Gastrocnemius medialis (tissue), 4 donors: Measurements from ENCODE around the gene ATP11A. TPM values are rescaled to one million over a fixed set of nuclear protein-coding genes. Genes with fewer than 3 reads are reported as not detected.
A peak's percentile ranks its signal among the peaks of the same experiment; 100 is the strongest.

Experiments
- ATAC-seq, 2 donors: fragments of 150-250 bp; one replicate each; pipeline ENCODE4 v1.9.1; 2016
- DNase-seq, 2 donors: peaks; one replicate each; pipeline ENCODE4 v3.0.0-alpha.2; 2019
- H3K27ac ChIP-seq, 4 donors: fragments of 200-600 bp; sonication (generic); 1 replicate in 1 of 4; 2 replicates in 3 of 4; pipeline ENCODE4 v1.5.1; 2016 to 2018; ENCODE audit warnings: mild to moderate bottlenecking in 2 of 4, moderate library complexity in 1 of 4
- H3K27me3 ChIP-seq, 3 donors: fragments of 200-600 bp; sonication (generic) in 2 of 3; 1 replicate in 1 of 3; 2 replicates in 2 of 3; pipeline versions ENCODE4 v1.5.1 to v1.6.0; 2016 to 2019; ENCODE audit warnings: mild to moderate bottlenecking in 1 of 3, moderate library complexity in 1 of 3
- H3K36me3 ChIP-seq, 2 donors: fragments of 200-600 bp; sonication (generic) in 1 of 2; one replicate each; pipeline ENCODE4 v1.5.1; 2017 to 2018
- H3K4me1 ChIP-seq, 2 donors: fragments of 200-600 bp; sonication (generic) in 1 of 2; one replicate each; pipeline ENCODE4 v1.5.1; 2016 to 2017; ENCODE audit warnings: mild to moderate bottlenecking in 2 of 2
- H3K4me3 ChIP-seq, 4 donors: fragments of 200-600 bp; sonication (generic) in 3 of 4; 1 replicate in 1 of 4; 2 replicates in 3 of 4; pipeline ENCODE4 v1.5.1; 2016 to 2019; ENCODE audit warnings: mild to moderate bottlenecking in 2 of 4
- H3K9me3 ChIP-seq, 3 donors: fragments of 200-600 bp; sonication (generic) in 2 of 3; 1 replicate in 1 of 3; 2 replicates in 2 of 3; pipeline ENCODE4 v1.5.1; 2016 to 2019
- POLR2A ChIP-seq, 2 donors: fragments of 450-650 bp; IDR thresholded peaks; one replicate each; pipeline ENCODE4 v1.6.1; 2017; ENCODE audit warnings: antibody characterized with exemption in 2 of 2, mild to moderate bottlenecking in 2 of 2, moderate library complexity in 2 of 2
- in situ Hi-C, 4 donors: fragments of 200-750 bp; cut with MboI; loops; one replicate each; pipeline versions ENCODE4 v1.15.0 to v1.8.0; 2017; ENCODE audit warnings: low sequenced_read_pairs in 4 of 4
- intact Hi-C: fragments of 100-400 bp; cut with DNase I; formaldehyde crosslinking; loops from one replicate; pipeline ENCODE4 v1.15.1; 2023; ENCODE audit warnings: low total_unique reads
- total RNA-seq, 4 donors: library from RNA; depleted of rRNA; stranded (reverse); fragments of >200 nt; gene quantifications; one replicate each; pipeline versions ENCODE4 v1.1.0 to v1.2.3, GENCODE V29; 2016
- TF ChIP-seq, protein P1 (sequence below), 5 experiments: fragments of 450-650 bp in 3 of 5; fragments of 200-600 bp in 2 of 5; sonication (generic) in 2 of 5; IDR thresholded peaks in 4 of 5; conservative IDR thresholded peaks in 1 of 5; 1 replicate in 4 of 5; 2 replicates in 1 of 5; pipeline ENCODE4 v1.5.1; 2016 to 2019; ENCODE audit warnings: antibody characterized with exemption in 5 of 5, mild to moderate bottlenecking in 3 of 5, moderate library complexity in 3 of 5

The ATP11A gene
- total RNA-seq, 4 donors from 2014 or later, result 10.0 to 14.2 (median 12.6) TPM

DNA sequence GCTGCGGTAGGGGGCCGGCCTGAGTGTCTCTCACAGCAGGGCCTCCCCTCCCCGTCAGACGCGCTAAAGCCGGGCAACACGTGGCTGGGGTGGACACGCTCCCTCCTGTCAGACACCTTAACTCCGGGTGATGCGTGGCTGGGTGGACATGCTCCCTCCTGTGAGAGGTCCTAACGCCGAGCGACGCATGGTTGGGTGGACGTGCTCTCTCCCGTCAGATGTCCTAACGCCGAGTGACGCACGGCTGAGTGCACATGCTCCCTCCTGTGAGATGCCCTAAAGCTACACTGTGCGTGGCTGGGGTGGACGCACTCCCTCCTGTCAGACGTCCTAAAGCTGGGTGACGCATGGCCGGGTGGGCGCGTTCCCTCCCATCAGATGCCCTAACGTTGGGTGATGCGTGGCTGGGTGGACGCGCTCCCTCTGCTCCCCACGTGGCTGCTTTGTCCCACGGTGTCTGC is 153.1 kb downstream of the ATP11A start:
- Histone ChIP-seq H3K4me1 (peaks cover 4 to 6% of the 10 kb centered on the region in 2 donors), H3K27me3 (no peaks in the 10 kb centered on the region), H3K4me3 (peak overlapping the region in 1 of 4 donors; percentile 16), H3K27ac (peak overlapping the region; percentile 27 to 71 (median 60)), H3K36me3 (peaks cover 0 to 6% of the 10 kb centered on the region in 2 donors), H3K9me3 (no peaks in the 10 kb centered on the region)
- in situ Hi-C loops, result no loop called here
- intact Hi-C loops, result no loop called here
- TF ChIP-seq, protein P1, sequence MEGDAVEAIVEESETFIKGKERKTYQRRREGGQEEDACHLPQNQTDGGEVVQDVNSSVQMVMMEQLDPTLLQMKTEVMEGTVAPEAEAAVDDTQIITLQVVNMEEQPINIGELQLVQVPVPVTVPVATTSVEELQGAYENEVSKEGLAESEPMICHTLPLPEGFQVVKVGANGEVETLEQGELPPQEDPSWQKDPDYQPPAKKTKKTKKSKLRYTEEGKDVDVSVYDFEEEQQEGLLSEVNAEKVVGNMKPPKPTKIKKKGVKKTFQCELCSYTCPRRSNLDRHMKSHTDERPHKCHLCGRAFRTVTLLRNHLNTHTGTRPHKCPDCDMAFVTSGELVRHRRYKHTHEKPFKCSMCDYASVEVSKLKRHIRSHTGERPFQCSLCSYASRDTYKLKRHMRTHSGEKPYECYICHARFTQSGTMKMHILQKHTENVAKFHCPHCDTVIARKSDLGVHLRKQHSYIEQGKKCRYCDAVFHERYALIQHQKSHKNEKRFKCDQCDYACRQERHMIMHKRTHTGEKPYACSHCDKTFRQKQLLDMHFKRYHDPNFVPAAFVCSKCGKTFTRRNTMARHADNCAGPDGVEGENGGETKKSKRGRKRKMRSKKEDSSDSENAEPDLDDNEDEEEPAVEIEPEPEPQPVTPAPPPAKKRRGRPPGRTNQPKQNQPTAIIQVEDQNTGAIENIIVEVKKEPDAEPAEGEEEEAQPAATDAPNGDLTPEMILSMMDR (IDR thresholded peaks at IDR 0.05 in 4 of 5, conservative IDR thresholded peaks at IDR 0.05 in 1 of 5), result no peak
- TF ChIP-seq POLR2A (IDR thresholded peaks at IDR 0.05), result no peak
- ATAC-seq, result peak; percentile 12 to 53
- DNase-seq, result peak in 1 of 2 donors; percentile 43

DNA sequence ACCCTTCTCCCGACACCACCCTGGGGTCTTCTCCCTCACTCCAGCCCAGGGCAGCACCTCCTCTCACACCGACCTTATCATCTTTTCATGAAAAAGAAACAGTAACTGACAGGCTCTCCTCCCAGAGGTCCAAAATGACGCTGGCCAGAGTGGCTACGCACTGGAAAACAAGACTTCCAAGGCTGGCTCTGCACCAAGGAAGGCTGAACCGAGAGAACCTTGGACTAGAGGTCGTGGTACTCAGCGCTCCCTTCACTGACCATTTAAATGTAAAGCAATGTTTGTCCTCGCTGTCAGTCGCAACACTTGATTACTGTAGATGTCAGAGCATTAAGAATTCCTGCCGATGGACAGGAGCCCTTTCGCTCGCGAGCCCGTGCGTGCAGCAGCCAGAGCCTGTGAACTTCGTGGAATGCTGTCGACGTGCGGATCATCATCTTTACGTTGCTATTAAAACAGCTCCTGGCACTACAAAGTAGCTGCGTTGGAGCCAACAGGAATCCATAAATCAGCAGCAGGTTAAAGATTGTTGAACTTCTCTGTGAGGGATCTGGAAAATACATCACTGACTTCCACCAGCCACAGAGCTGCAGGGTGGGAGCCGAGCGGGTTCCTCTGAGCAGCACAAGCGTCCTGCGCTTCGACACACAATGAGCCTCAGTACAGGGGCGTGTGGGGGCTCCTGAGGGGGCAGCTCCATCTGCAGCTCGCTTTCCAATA is 153.7 kb downstream of the ATP11A start:
- in situ Hi-C loops, result no loop called here
- TF ChIP-seq, protein P1 (IDR thresholded peaks at IDR 0.05 in 4 of 5, conservative IDR thresholded peaks at IDR 0.05 in 1 of 5), result no peak
- peak in 1 of 2 donors; percentile 10 for TF ChIP-seq POLR2A (IDR thresholded peaks at IDR 0.05)
- Histone ChIP-seq H3K4me1 (peaks cover 4 to 6% of the 10 kb centered on the region in 2 donors), H3K27ac (peak overlapping the region; percentile 44 to 71 (median 53)), H3K4me3 (no peak overlapping the region), H3K27me3 (no peaks in the 10 kb centered on the region), H3K36me3 (peaks cover 0 to 6% of the 10 kb centered on the region in 2 donors), H3K9me3 (no peaks in the 10 kb centered on the region)
- ATAC-seq (peak in 1 of 2 donors; percentile 26), DNase-seq (no peak)
- intact Hi-C loops, result no loop called here

DNA sequence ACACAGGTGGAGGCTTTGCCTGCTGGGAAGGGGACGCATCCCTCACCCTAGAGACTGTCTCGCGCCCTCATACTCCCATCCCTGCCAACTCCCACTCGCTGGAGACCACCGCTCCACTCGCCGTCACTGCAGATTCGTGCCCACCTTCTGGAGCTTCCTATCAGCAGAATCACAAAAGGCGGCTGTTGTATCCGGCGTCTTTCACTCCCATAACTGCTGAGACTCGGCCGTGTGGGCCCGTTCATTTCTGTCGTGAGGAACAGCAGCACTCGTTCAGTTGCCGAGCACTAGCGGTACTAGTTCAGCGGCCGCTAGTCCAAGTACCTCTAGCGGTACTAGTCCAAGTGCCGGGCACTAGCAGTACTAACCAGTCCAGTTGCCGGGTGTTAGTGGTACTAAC is 154.6 kb downstream of the ATP11A start:
- intact Hi-C loops, result no loop called here
- H3K27ac ChIP-seq, result peak overlapping the region in 2 of 4 donors; percentile 51 to 71
- H3K4me1 ChIP-seq, result peaks cover 4 to 6% of the 10 kb centered on the region in 2 donors
- H3K9me3 ChIP-seq, result no peaks in the 10 kb centered on the region
- H3K36me3 ChIP-seq, result peaks cover 0 to 6% of the 10 kb centered on the region in 2 donors
- no peak for TF ChIP-seq POLR2A (IDR thresholded peaks at IDR 0.05)
- TF ChIP-seq, protein P1 (IDR thresholded peaks at IDR 0.05 in 4 of 5, conservative IDR thresholded peaks at IDR 0.05 in 1 of 5), result no peak
- H3K27me3 ChIP-seq, result no peaks in the 10 kb centered on the region
- no peak for DNase-seq
- no peak overlapping the region for H3K4me3 ChIP-seq
- in situ Hi-C loops, result no loop called here
- no peak for ATAC-seq

DNA sequence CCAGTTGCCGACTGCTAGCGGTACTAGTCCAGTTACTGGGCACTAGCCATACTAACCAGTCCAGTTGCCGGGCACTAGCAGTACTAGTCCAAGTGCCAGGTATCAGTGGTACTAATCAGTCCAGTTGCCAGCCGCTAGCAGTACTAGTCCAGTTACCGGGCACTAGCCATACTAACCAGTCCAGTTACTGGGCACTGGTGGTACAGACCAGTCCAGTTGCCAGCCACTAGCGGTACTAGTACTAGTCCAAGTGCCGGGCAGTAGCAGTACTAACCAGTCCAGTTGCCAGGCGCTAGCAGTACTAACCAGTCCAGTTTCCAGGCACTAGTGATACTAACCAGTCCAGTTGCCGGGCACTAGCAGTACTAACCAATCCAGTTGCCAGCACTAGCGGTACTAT is 155.0 kb downstream of the ATP11A start:
- Histone ChIP-seq H3K36me3 (peaks cover 0 to 6% of the 10 kb centered on the region in 2 donors), H3K4me3 (no peak overlapping the region), H3K27me3 (no peaks in the 10 kb centered on the region), H3K27ac (no peak overlapping the region), H3K9me3 (no peaks in the 10 kb centered on the region), H3K4me1 (peaks cover 4 to 6% of the 10 kb centered on the region in 2 donors)
- ATAC-seq (no peak), DNase-seq (no peak)
- in situ Hi-C loops (no loop called here), intact Hi-C loops (no loop called here)
- TF ChIP-seq POLR2A (IDR thresholded peaks at IDR 0.05), result no peak
- TF ChIP-seq, protein P1 (IDR thresholded peaks at IDR 0.05 in 4 of 5, conservative IDR thresholded peaks at IDR 0.05 in 1 of 5), result no peak
